IPS-18a (cell line): ENCODE measurements around the gene TCAP.
"Not testable (repeated sequence)": the region's sequence is repeated elsewhere in the genome, so short reads cannot be mapped to it uniquely, and the experiment has no call there.

Experiments used
- H3K27ac ChIP-seq: one replicate; pipeline ENCODE4 v1.5.1; 2013; ENCODE audit warnings: low read length
- H3K27me3 ChIP-seq: one replicate; pipeline ENCODE4 v1.6.1; 2013; ENCODE audit warnings: mild to moderate bottlenecking, low read length; ENCODE audit not compliant: control insufficient read depth, insufficient read depth
- H3K36me3 ChIP-seq: one replicate; pipeline ENCODE4 v1.6.1; 2013; ENCODE audit warnings: low read depth, low read length; ENCODE audit not compliant: control insufficient read depth
- H3K4me1 ChIP-seq: one replicate; pipeline ENCODE4 v1.6.1; 2013; ENCODE audit warnings: low read depth, low read length; ENCODE audit not compliant: control insufficient read depth
- H3K4me3 ChIP-seq: one replicate; pipeline ENCODE4 v1.5.1; 2013; ENCODE audit warnings: low read length
- H3K9ac ChIP-seq: one replicate; pipeline ENCODE4 v1.6.1; 2013; ENCODE audit warnings: mild to moderate bottlenecking, low read length, moderate library complexity
- H3K9me3 ChIP-seq: one replicate; pipeline ENCODE4 v1.6.1; 2013; ENCODE audit warnings: low read depth, low read length; ENCODE audit not compliant: control insufficient read depth

TCAP gene

GRCh38 chr17:39709998-39710964 is 45.1 kb downstream of the TCAP start:
- H3K4me3 ChIP-seq: no peak overlapping the region
- H3K4me1 ChIP-seq: peaks cover 7% of the 10 kb centered on the region
- no peak overlapping the region for H3K27ac ChIP-seq
- H3K36me3 ChIP-seq: peaks cover 81% of the 10 kb centered on the region
- no peak overlapping the region for H3K9ac ChIP-seq
- no peaks in the 10 kb centered on the region for H3K9me3 ChIP-seq
- no peaks in the 10 kb centered on the region for H3K27me3 ChIP-seq

DNA sequence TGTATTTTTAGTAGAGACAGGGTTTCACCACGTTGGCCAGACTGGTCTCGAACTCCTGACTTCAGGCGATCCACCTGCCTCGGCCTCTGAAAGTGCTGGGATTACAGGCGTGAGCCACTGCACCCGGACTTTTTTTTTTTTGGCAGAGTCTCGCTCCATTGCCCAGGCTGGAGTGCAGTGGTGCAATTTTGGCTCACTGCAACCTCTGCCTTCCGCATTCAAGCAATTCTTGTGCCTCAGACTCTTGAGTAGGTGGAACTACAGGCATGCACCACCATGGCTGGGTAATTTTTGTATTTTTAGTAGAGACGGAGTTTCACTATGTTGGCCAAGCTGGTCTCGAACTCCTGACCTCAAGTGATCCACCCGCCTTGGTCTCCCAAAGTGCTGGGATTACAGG is 45.9 kb downstream of the TCAP start:
- H3K4me1 ChIP-seq, H3K9ac ChIP-seq, H3K9me3 ChIP-seq, H3K4me3 ChIP-seq, H3K27me3 ChIP-seq, H3K27ac ChIP-seq: not testable (repeated sequence)
- peaks cover 88% of the 10 kb centered on the region for H3K36me3 ChIP-seq

- H3K9ac ChIP-seq: no peak overlapping the region
- H3K9me3 ChIP-seq: no peaks in the 10 kb centered on the region
- peaks cover 90% of the 10 kb centered on the region for H3K36me3 ChIP-seq
- H3K27me3 ChIP-seq: no peaks in the 10 kb centered on the region
- H3K4me1 ChIP-seq: no peaks in the 10 kb centered on the region
- H3K27ac ChIP-seq: no peak overlapping the region
- no peak overlapping the region for H3K4me3 ChIP-seq
Observed at GRCh38 chr17:39711851-39712250, 46.7 kb downstream of the TCAP start.

DNA sequence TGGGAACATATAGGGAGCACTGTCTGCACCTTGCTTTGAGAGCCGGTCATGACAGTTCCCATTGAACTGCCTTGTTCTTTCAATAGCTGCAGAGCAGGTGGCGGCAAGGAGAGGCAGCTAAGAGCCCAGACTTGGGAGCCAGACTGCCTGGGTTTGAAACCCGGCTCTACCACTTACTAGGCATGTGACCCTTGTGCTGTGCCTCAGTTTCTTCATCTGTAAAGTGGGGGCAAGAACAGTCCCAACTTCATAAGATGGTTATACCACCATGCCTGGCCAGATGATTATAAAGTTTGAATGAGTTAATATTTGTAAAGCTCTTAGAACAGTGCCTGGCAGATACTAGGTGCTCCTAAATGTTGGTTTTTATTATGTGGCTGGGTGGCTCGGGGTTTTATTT is 49.1 kb downstream of the TCAP start:
- no peak overlapping the region for H3K9ac ChIP-seq
- no peaks in the 10 kb centered on the region for H3K27me3 ChIP-seq
- H3K9me3 ChIP-seq: no peaks in the 10 kb centered on the region
- H3K4me1 ChIP-seq: no peaks in the 10 kb centered on the region
- peaks cover 92% of the 10 kb centered on the region for H3K36me3 ChIP-seq
- H3K27ac ChIP-seq: no peak overlapping the region
- H3K4me3 ChIP-seq: no peak overlapping the region

DNA sequence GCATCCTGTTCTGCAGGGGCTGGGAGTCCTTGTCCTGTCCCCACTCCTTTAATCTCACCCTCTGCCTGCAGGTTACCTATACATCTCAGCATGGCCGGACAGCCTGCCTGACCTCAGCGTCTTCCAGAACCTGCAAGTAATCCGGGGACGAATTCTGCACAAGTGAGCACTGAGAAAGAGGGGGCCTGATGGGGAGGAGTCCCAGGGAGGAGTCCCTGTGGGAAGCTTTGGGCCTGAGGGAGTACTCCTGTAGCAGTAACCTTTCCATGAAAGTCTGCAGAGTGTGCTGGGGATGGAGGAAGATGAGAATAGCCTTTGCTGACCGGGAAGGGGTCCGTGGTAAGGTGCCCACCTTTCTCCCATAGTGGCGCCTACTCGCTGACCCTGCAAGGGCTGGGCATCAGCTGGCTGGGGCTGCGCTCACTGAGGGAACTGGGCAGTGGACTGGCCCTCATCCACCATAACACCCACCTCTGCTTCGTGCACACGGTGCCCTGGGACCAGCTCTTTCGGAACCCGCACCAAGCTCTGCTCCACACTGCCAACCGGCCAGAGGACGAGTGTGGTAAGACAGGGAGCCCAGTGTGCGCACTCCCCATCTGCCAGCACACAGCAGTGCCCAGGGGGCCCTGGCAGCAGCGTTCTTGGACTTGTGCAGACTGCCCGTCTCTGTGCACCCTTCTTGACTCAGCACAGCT is 50.4 kb downstream of the TCAP start:
- Histone ChIP-seq H3K4me1 (no peaks in the 10 kb centered on the region), H3K27ac (no peak overlapping the region), H3K4me3 (no peak overlapping the region), H3K36me3 (peaks cover 92% of the 10 kb centered on the region), H3K9me3 (no peaks in the 10 kb centered on the region), H3K9ac (no peak overlapping the region), H3K27me3 (no peaks in the 10 kb centered on the region)
